PC-3 (cell line): Measurements from ENCODE around the gene ANKRD1.
"Not testable (repeated sequence)": the region's sequence is repeated elsewhere in the genome, so short reads cannot be mapped to it uniquely, and the experiment has no call there.

Source experiments
- CTCF ChIP-seq: fragments of 300-600 bp; sonication (generic); conservative IDR thresholded peaks from 2 replicates; pipeline ENCODE4 v1.5.1; 2017; ENCODE audit warnings: antibody characterized with exemption, low read depth, mild to moderate bottlenecking, low read length
- EZH2phosphoT487 ChIP-seq: fragments of 300-600 bp; sonication (generic); IDR thresholded peaks from 2 replicates; pipeline ENCODE4 v1.6.1; 2018; ENCODE audit warnings: mild to moderate bottlenecking, antibody characterized with exemption, low read length, borderline replicate concordance

GRCh38 chr10:90942980-90943379, 22.1 kb upstream of the ANKRD1 start:
- TF ChIP-seq CTCF, EZH2phosphoT487: not testable (repeated sequence)
